Natural killer cell (primary cell): ENCODE results near the gene AP3D1. TPM values are rescaled to one million over a fixed set of nuclear protein-coding genes. Genes with fewer than 3 reads are reported as not detected.

Source experiments
- ATAC-seq, 3 donors: fragments of 150-1000 bp in 2 of 3; fragments of 200-7000 bp in 1 of 3; cut with Tn5 transposase; 1 replicate in 1 of 3; 2 replicates in 2 of 3; pipeline ENCODE4 v1.10.0; 2021; ENCODE audit warnings: mild to moderate bottlenecking in 2 of 3, moderate library complexity in 2 of 3
- DNase-seq, 2 donors: peaks; one replicate each; pipeline versions ENCODE4 v3.0.0 to v3.0.0-alpha.2; 2013 to 2021; ENCODE audit warnings: mixed read lengths in 1 of 2
- H3K27ac ChIP-seq: one replicate; pipeline ENCODE4 v1.5.1; 2013; ENCODE audit warnings: mild to moderate bottlenecking, low read length
- H3K27me3 ChIP-seq: one replicate; pipeline ENCODE4 v1.6.1; 2013; ENCODE audit warnings: low read length; ENCODE audit not compliant: control insufficient read depth, insufficient read depth
- H3K36me3 ChIP-seq: one replicate; pipeline ENCODE4 v1.6.1; 2013; ENCODE audit warnings: low read length; ENCODE audit not compliant: control insufficient read depth, insufficient read depth
- H3K4me1 ChIP-seq: one replicate; pipeline ENCODE4 v1.6.1; 2013; ENCODE audit warnings: low read length; ENCODE audit not compliant: control insufficient read depth, insufficient read depth
- H3K4me3 ChIP-seq: one replicate; pipeline ENCODE4 v1.5.1; 2013; ENCODE audit warnings: low read length
- H3K9me3 ChIP-seq: one replicate; pipeline ENCODE4 v1.6.1; 2013; ENCODE audit warnings: low read length; ENCODE audit not compliant: control insufficient read depth, insufficient read depth
- H3K27ac Mint-ChIP-seq, 2 donors: one replicate each; pipeline ENCODE4 v1.8.0; 2022; ENCODE audit warnings: mild to moderate bottlenecking in 2 of 2, mixed read lengths in 2 of 2, moderate library complexity in 1 of 2
- H3K27me3 Mint-ChIP-seq, 2 donors: one replicate each; pipeline ENCODE4 v1.8.0; 2022; ENCODE audit warnings: low read depth in 2 of 2, mixed read lengths in 2 of 2
- H3K36me3 Mint-ChIP-seq: one replicate; pipeline ENCODE4 v1.8.0; 2022; ENCODE audit warnings: mixed read lengths
- H3K4me1 Mint-ChIP-seq, 2 donors: one replicate each; pipeline ENCODE4 v1.8.0; 2022; ENCODE audit warnings: mixed read lengths in 2 of 2
- H3K4me3 Mint-ChIP-seq: one replicate; pipeline ENCODE4 v1.8.0; 2022; ENCODE audit warnings: mild to moderate bottlenecking, moderate library complexity, mixed read lengths
- H3K9me3 Mint-ChIP-seq, 2 donors: one replicate each; pipeline ENCODE4 v1.8.0; 2022; ENCODE audit warnings: mixed read lengths in 2 of 2
- CTCF ChIP-seq: fragments of 200-600 bp; IDR thresholded peaks from one replicate; pipeline ENCODE4 v1.8.0; 2022; ENCODE audit warnings: antibody characterized with exemption
- WGBS: methylation state at CpG from one replicate; pipeline ENCODE4 v1.1.7; 2013; ENCODE audit warnings: missing lambda C conversion rate; ENCODE audit not compliant: insufficient coverage; 5-methylcytosine and 5-hydroxymethylcytosine counted together
- intact Hi-C: fragments of 100-400 bp; cut with micrococcal nuclease; formaldehyde crosslinking; loops from one replicate; pipeline ENCODE4 v1.14.2; 2022
- total RNA-seq, 4 donors: library from RNA; stranded (reverse); fragments of 120-200 nt in 1 of 4; gene quantifications; one replicate each; pipeline versions ENCODE4 v1.2.3 to v1.2.4, GENCODE V29; 2013 to 2022

AP3D1 gene
- total RNA-seq, 3 donors from 2014 or later (not counting 1 experiment from before 2014, with no cell fraction given), result 74.6 to 93.1 (median 87.5) TPM

- H3K4me1 Mint-ChIP-seq, result no peaks in the 10 kb centered on the region
- ATAC-seq, result no peak
- Histone ChIP-seq H3K27ac (no peak overlapping the region), H3K36me3 (peaks cover 42% of the 10 kb centered on the region), H3K4me3 (no peak overlapping the region), H3K27me3 (no peaks in the 10 kb centered on the region), H3K4me1 (no peaks in the 10 kb centered on the region), H3K9me3 (no peaks in the 10 kb centered on the region)
- H3K9me3 Mint-ChIP-seq, result no peaks in the 10 kb centered on the region
- TF ChIP-seq CTCF, result no peak
- no peaks in the 10 kb centered on the region for H3K36me3 Mint-ChIP-seq
- 94% methylated on average over 19 of the region's 19 CpGs for WGBS
- no peaks in the 10 kb centered on the region for H3K27me3 Mint-ChIP-seq
- no peak for DNase-seq
- intact Hi-C loops, result no loop called here
- no peak overlapping the region for H3K4me3 Mint-ChIP-seq
- H3K27ac Mint-ChIP-seq, result no peak overlapping the region
Measured at GRCh38 chr19:2127758-2128157, 23.6 kb downstream of the AP3D1 start.

GRCh38 chr19:2126879-2127518 is 24.4 kb downstream of the AP3D1 start:
- H3K4me1 ChIP-seq, result no peaks in the 10 kb centered on the region
- H3K9me3 ChIP-seq, result no peaks in the 10 kb centered on the region
- Mint-ChIP-seq H3K27ac (no peak overlapping the region), H3K4me3 (no peak overlapping the region), H3K36me3 (no peaks in the 10 kb centered on the region), H3K4me1 (no peaks in the 10 kb centered on the region), H3K27me3 (no peaks in the 10 kb centered on the region), H3K9me3 (no peaks in the 10 kb centered on the region)
- TF ChIP-seq CTCF, result no peak
- H3K27ac ChIP-seq, result no peak overlapping the region
- peaks cover 41% of the 10 kb centered on the region for H3K36me3 ChIP-seq
- DNase-seq (no peak), ATAC-seq (no peak)
- H3K27me3 ChIP-seq, result no peaks in the 10 kb centered on the region
- no peak overlapping the region for H3K4me3 ChIP-seq
- intact Hi-C loops, result no loop called here
- 97% methylated on average over 24 of the region's 24 CpGs for WGBS

- Mint-ChIP-seq H3K9me3 (no peaks in the 10 kb centered on the region), H3K27me3 (no peaks in the 10 kb centered on the region), H3K4me3 (no peak overlapping the region), H3K27ac (no peak overlapping the region), H3K4me1 (peaks cover 0 to under 1% of the 10 kb centered on the region in 2 donors), H3K36me3 (no peaks in the 10 kb centered on the region)
- DNase-seq (peak in 1 of 2 donors; percentile 27), ATAC-seq (no peak)
- no peaks in the 10 kb centered on the region for H3K27me3 ChIP-seq
- WGBS, result 90% methylated on average over 25 of the region's 25 CpGs
- H3K36me3 ChIP-seq, result peaks cover 49% of the 10 kb centered on the region
- no peak for TF ChIP-seq CTCF
- no peak overlapping the region for H3K27ac ChIP-seq
- intact Hi-C loops, result no loop called here
- no peak overlapping the region for H3K4me3 ChIP-seq
- no peaks in the 10 kb centered on the region for H3K4me1 ChIP-seq
- H3K9me3 ChIP-seq, result no peaks in the 10 kb centered on the region
Measured at GRCh38 chr19:2123682-2124387, 27.5 kb downstream of the AP3D1 start.
